Measurements from ENCODE around the gene SMC5.
"Not testable (repeated sequence)": the region's sequence is repeated elsewhere in the genome, so short reads cannot be mapped to it uniquely, and the experiment has no call there.

Gene SMC5

DNA sequence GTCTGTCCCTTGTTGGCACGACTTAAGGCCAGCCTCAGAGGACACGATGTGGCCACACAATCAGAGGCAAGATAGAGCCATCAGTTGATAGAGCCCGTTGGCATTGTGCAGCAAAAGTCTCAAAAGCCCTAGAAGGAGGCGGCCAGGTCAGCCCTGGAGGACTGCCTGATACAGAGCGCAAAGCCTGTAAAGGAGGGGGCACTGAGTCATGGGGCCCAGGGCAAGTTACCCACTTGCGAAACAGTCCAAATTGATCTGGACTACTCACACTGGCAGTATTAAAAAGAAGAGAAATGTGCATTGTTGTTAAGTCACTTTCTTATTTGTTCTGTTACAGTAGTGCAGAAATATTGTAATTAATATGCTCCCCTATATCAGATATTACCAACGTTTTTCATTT is 104.2 kb downstream of the SMC5 start:
- no peak for DNase-seq

DNA sequence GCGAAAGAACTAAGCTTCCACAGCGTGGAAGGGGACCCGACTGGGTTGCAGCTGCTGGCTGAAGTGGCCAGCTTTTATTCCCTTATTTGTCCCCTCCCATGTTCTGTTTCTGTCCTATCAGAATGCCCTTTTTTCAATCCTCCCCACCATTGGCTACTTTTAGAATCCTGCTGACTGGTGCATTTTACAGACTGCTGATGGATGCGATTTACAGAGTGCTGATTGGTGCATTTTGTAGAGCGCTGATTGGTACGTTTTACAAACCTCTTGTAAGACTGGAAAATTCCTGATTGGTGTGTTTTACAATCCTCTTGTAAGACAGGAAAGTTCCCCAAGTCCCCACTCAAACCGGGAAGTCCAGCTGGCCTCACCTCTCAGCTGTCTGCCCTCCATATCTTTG is 105.0 kb downstream of the SMC5 start:
- no peak for DNase-seq

DNA sequence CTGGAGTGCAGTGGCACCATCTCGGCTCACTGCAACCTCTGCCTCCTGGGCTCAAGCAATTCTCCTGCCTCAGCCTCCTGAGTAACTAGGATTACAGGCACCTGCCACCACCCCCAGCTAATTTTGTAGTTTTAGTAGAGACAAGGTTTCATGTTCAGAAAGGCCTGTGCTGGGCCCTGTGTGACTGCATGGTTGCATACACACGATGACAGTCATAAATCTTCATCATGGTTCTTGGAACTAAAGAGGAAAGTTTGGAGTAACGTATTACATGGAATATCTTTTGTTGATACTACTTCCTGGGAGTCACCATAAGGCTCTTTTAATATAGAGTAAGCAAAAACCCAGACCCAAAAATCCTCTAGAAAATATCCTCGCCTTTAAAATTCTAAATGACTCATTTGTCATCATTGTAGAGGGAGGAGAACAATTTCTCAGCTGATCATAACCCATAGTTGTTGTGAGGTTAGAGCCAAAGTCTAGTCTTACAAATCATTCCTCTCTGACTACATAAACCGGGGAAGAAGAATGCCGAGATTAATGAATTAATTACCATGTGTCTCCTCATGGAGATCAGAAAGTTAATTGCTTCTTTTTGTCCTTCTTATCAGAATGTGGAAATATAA is 108.6 kb downstream of the SMC5 start:
- DNase-seq, result no peak

DNA sequence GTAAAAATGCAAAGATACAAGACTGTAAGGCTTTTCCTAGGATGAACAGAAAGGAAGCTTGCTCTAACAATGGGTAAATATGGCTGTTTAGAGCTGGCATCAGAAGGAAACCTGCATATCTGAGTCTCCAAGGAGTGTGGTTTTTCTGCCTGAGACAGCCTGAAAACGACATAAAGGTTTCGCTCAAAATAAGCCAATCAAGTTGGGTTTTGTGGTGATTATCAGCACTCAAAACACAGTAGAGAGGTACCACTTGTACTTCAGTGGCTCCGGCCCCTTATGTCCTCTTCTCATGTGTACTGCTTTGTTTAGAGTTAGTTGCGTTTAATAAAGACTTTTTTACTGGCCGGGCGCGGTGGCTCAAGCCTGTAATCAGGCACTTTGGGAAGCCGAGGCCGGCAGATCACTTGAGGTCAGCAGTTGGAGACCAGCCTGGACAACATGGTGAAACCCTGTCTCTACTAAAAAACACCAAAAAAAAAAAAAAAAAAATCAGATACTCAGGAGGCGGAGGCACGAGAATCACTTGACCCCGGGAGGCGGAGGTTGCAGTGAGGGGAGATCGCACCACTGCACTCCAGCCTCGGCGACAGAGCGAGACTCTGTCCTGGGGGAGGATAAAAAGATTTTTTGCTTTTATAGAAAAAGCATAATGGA is 116.3 kb downstream of the SMC5 start:
- DNase-seq, result no peak

DNA sequence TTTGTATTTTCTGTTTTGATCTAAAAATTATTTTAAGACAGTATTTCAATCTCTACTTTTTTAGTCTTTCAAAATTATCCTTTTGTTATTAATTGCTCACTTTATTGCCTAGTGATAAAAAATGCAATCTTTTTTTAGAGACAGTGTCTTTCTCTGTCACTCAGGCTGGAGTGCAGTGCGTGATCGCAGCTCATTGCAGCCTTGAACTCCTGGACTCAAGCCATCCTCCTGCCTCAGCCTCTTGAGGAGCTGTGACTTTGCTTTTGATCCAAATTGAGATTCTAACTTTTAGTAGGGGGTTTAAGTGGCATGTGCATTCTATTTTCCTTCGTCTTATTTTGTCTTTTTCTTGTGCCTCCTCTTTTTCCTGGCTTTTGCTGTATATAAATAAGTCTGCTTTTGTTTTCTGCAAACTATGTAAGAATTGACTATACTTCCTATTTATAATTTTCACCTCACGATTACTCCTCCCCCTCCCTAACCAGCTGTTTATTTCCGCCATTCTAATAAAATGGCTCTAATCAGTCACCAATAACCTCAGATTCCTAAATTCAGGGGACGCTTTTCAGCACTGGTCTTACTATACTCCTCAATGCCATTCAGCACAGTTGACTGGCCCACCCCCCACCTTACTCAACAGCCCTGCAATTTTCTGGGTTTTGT is 123.4 kb downstream of the SMC5 start:
- no peak for DNase-seq

DNA sequence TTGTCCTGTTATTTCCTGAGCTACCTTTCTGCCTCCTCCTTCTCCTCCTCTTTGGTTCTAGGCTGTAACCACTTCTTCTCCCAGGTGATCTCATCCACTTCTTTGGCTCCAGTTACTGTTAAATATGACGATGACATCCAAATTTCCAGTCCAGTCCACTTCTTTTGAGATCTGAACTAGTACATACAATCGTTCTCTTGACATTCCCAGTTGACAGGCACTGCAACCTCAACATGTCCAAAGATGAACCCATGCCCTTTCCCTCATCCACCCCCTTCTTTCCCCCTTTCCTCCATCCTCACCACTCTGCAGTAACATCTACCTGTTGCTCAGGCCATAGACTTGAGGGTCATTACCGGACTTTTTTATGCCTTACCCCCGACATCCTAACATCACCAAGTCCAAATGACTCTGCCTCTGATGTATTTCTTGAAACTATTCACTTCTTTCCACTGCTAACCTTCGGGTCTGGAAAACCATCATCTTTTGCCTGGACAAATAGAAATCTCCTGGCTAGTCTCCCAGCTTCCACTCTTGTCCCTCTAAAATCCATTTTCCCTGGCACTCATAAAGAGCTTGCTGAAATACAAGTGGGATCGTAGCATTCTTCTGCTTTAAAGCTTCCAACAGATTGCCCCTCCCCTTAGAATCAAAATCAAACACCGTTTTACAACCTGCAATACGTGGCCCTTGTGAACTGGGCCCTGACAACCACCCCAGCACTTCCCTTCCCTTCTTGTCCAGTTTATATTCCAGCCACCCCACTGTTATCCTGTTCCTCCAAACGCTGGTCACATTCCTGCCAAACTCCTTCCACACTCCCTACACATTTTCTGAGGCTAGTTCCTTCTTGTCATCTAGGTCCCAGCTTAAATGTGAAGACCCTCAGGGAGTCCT is 124.2 kb downstream of the SMC5 start:
- DNase-seq, result no peak

DNA sequence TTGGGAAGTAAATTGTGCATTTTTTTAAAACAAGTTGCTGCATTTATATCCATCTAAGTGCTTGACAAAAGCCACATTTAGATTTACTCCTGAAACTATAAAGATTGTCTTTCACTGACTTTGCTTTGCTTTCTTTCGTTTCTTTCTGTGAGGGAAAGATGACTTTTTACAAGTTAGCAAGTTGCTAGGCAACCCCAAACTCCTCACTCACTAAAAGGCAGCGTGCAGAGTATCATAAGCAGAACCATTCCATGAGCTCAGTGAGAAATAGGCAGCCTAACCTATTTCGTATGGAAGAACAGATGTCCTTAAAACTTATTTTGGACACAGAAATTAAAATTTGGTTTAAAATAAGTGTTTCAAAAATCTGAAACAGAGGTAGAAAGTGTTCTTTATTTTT is 126.6 kb downstream of the SMC5 start:
- peak in 3 of 58 donors; percentile 8 to 18 (median 14) for DNase-seq

DNA sequence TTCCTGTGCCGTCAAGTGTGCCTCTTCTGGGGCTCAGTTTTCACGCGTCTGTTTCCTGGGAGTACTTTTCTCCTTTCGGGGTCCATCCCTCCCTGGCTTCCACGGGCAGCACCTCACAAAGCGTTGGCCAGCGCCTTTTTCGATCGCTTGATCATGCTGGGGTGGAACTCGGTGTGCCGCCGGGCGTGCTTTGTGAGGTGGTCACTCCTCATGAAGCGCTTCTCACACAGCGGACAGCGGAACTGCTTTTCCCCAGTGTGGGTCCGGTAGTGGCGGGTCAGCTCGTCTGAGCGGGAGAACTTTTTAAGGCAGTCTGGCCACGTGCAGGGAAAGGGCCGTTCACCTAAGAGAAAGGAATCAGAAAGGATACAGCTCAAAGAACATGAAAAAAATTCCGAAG is 128.9 kb downstream of the SMC5 start:
- DNase-seq, result no peak

DNA sequence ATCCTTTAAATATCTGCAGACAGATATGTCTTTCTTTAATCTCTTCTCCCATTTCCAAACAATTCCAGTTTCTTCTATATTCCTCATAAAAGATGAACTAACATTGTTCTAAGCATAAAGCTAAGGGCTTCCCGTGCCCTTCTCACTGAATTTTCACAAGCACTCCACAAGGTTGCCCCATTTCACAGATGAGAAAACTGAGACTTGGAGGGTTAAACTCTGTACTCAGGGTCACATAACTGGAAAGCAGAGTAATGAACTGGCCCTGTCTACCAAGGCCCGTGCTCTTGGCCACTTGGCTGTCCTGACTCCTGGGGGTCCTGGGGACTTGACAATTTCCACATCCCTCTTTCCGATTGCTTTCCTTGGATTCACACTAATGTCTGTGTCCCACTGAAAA is 130.4 kb downstream of the SMC5 start:
- DNase-seq, result no peak

DNA sequence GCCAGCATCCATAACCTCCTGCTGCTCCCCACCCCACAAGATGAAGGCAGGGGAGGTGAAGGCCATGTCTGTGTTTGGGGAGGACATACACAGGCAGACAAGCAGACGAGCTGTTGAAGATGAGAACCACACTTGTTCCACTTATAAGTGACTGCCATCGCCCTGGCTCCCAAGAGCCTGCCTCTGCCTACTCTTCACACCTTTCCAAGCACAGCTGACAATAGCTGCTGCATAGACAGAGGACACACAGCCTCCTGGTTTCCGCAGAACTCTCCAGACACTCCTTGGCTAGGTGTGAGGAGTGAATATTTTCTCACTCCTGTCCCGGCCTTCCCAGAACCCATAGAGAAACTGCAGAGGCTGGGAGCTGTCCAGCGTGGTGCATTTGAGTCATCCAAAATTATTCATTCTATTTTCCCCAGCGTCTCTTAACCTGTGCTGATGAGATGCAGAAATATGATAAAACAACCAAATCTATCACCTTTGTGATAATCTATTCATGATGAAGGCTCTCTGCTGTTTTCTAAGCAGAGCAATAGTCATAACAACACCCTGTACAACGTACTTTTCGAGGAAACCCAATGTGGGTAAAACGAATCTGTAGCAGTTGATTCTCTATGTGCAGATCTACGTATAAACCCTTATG is 131.0 kb downstream of the SMC5 start:
- DNase-seq, result peak in 11 of 58 donors; percentile 7 to 68 (median 22)

DNA sequence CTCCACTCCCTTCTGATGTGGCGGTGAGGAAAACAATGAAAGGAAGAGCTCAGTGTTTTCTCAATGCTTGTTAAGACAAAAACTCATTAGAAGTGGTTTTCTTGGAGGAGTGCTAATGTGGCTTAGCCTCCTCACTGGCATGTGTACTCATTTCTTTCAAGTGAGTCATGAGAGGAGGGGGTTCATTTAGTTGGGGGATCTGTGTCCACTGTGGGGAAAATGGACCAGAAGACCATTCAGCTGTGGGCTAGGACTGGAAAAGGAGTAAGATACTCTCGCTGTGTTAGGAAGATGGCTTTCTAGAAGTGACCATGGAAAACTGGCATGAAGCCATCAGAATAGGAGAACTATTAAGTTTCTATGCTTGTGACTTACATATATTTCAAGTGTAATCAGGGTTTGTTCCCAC is 132.2 kb downstream of the SMC5 start:
- no peak for DNase-seq

DNA sequence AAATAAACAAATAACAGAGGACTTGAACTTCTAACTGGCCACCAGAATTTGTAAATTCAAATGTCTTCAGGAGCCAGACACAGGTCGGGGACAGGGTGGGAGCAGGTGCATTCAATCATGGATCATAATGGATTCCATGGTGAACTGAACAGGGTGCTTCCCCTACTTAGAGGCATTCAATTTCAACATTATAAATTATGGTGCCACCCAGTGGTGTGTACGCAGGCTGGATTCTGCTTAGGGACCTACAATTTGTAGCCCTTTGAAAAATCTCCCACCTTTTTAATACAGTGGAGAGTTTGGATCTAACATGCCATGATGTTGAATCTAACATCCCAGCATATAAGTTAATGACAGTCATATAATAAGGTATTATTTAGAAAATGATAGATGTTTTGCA is 133.4 kb downstream of the SMC5 start:
- peak in 2 of 58 donors; percentile 6 to 7 for DNase-seq

DNA sequence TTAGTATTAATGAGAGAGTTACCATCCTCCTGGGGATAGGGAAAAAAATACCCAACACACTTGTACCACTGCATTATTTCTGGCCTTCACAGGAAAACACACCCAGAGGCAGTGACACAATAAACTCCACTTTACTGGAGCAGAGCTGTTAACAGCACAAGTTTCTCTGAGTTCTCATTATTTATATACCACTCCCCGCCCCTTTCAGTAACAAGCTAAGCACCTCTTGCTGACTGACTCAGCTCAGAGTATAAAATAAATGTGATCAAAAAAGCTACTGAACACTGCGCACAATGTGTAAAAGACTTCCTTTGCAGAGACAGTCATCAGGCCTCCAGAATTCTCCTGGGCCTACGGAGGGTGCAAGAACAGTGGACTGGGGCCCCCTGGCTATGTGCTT is 134.1 kb downstream of the SMC5 start:
- peak in 4 of 58 donors; percentile 13 to 53 (median 18) for DNase-seq

DNA sequence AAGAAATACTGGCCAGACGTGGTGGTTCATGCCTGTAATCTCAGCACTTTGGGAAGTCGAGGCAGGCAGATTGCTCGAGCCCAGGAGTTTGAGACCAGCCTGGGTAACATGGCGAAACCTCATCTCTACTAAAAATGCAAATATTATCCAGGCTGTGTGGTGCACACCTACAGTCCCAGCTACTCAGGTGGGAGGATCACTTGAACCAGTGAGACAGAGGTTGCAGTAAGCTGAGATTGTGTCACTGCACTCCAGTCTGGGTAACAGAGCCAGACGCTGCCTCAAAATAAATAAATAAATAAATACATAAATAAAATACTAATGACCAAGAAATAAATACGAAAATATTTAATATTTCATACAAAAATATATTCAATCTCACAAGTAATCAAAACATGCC is 136.9 kb downstream of the SMC5 start:
- no peak for DNase-seq

DNA sequence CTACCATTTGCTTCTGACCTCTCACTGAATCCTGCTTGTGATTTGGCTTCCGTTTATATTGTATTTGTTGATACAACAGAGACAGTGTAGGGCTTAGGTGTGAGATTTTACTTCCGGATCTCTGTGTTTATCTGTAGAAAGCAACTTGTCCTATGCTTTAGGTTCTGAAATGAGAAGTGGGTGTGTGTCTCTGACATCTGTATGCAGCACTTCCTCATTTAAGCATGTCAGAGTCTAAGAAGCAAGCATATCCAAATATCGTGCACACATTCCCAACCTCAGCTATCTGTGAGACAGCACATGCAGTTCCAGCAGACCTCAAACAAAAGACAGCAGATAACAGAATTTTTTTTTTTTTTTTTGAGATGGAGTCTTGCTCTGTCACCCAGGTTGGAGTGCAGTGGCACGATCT is 139.4 kb downstream of the SMC5 start:
- DNase-seq, result no peak

DNA sequence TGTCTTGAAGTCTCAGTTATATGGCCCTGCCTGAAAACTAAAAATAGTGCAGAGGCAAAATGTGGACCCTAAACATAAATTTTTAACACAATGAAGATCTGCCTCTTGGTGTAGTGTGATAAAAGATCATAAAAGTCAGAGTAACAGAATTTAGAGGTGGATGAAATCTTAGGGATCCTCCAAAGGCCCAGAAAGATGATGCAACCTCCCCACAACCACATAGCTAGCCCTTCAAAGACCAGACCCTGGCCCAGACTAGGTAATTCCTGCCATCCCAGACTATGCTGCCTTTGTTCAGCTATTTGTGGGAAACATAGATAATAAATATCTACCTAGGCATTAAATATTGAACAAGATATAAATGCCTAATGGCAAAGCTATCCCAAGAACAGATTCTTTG is 140.4 kb downstream of the SMC5 start:
- DNase-seq, result no peak

DNA sequence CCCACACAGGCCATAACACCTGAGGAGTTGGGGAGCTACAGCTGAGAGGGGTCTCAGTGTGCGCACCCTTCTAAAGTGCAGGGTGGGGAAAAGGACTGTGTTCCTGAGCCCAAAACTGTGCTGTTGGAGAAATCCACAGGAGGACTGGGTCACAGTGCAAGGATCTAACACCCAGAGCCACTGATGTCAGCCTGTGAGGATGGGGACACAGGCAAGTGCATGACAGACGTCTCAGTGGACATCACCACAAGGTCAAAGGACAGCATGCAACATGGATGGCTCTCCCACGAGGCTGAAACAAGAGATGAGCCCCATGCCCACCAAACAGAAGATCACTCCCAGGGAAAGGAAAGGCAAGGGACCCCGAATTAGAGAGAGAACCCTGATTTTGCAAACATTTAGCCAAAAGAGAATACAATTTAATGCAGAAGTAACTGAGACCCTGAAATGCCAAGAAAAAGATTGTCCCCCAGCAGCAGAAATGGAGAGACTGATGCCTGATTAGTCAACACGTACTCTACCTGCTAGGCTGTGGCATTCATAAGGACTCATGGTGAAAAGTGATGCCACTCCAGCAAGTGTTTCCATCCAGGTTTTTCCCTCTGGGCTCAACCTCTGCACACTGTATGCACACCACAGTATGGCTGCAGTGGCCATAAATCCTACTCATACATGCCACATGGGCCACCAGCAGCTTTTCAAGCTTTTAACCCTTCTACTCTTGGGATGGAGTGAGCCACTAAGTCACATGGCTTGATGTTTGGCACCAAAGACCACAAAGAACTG is 141.5 kb downstream of the SMC5 start:
- DNase-seq, result no peak

DNA sequence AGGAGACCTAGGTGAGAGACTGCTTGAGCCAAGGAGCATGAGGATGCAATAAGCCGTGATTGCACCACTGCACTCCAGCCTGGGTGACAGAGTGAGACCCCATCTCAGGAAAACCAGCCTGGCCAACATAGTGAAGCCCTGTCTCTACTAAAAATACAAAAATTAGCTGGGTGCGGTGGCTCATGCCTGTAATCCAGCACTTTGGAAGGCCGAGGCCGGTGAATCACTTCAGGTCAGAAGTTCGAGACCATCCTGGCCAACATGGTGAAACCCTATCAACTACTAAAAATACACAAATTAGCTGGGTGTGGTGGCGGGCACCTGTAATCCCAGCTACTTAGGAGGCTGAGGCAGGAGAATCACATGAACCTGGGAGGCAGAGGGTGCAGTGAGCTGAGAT is 142.5 kb downstream of the SMC5 start:
- DNase-seq, result not testable (repeated sequence)

DNA sequence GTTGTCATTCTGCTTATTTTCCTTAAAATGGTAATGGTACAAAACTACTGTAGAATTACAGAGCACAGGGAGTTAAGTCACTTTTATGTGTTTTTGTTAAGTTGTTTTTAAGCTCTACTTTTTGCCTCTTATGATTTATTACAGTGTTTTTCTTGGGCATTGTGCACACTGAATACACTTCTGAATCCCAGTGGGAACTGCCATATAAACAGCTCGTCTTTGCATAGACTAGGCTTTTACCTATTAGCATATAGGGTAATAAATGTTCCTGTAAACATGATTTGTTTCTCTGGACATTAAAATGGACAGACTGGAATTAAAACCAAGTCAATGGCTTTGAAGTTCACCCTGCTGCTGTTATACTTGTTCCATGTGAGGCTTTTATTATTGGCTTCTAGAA is 143.4 kb downstream of the SMC5 start:
- no peak for DNase-seq

DNA sequence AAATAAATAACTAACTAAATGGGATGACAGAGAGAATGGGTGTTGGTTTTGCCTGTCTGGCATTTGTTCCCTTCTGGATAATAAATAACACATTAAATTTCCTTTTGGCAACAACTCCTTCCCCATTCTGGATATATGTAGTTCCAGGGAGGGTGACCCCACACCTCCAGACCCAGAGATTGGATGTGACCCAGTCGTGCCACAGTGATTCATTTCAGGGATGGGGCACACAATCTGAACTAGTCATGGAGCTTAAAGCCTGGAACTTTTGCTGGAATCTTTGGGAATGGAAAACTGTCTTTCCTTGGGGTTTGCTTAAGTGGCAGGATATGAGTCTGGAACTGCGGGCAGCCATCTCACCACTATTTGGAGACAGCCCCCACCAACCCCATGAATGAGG is 144.4 kb downstream of the SMC5 start:
- DNase-seq, result no peak
